Embryonic facial prominence (tissue), 1 donor: Measurements from ENCODE around the gene OAF.
"Not testable (repeated sequence)": the region's sequence is repeated elsewhere in the genome, so short reads cannot be mapped to it uniquely, and the experiment has no call there.

Experiments
- DNase-seq: peaks from one replicate; pipeline ENCODE4 v3.0.0-alpha.2; 2016; ENCODE audit errors: extremely low spot score

Gene OAF

GRCh38 chr11:120241277-120241676, 30.4 kb downstream of the OAF start:
- no peak for DNase-seq

- DNase-seq = no peak
These were observed 32.4 kb downstream of the OAF start for GRCh38 chr11:120243221-120243620.

GRCh38 chr11:120244476-120245365, 33.9 kb downstream of the OAF start:
- no peak for DNase-seq

DNA sequence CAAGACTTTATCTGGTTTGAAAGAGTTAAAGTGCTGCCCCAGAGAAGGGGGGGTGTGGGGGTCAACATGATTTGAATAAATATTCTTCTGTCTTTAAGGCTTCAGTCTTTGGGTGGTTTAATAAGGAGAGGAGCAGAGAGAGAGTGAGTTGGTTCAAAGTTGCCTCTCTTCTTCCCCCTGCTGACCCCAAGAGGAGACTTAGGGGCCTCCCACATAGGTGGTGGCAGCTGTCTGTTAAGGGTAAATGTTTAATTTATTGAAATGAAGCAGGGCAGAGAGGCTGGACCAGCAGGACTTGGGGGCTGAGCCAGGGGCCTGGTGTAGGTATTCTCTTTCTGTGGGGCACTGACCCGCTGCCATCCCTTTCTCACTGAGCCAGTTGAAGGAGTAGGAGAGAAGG, 34.6 kb downstream of the OAF start:
- no peak for DNase-seq

GRCh38 chr11:120248551-120249278, 37.9 kb downstream of the OAF start:
- no peak for DNase-seq

DNA sequence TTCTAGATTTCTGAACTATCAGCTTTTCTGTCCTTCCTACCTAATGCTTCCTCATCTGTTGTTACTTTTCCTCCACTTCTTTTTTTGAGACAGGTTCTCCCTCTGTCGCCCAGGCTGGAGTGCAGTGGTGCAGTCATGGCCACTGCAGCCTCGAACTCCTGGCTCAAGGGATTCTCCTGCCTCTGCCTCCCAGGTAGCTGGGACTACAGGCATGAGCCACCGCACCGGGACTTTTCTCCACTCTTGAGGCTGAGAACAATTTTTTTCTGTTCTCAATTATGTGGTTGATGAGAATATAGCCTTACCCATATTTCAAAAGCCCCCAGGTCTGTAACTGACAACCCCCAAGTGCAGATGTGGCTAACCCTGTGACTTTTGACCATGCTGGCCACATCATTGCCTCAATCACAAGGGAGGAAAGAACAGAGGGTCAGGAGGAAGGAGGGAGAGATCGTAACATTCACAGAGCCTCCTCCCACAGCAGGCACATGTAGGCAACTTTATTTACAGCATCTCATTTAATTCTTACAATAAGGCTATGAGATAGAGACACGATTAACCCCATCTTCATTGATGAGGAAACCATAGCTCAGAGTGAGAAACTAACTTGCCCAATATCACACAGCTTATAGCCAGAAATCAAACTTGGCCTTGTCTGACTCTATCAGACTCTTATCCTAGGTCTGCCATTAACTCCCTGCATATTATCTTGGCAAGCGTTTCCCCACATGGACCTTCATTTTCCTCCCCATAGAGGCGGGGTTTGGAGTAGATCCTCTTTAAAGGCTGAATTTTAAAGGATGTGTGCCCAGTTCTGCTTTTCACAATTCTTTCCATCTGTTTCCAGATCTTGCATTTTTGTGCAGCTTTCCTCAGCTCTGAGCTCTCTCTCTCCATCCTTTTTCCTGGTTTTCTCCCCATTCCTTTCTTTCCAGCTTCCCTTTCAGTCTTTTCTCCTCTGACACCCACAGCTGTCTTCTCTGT, 38.7 kb downstream of the OAF start:
- DNase-seq = no peak

- not testable (repeated sequence) for DNase-seq
These were observed 42.5 kb downstream of the OAF start for GRCh38 chr11:120253377-120253776.

DNA sequence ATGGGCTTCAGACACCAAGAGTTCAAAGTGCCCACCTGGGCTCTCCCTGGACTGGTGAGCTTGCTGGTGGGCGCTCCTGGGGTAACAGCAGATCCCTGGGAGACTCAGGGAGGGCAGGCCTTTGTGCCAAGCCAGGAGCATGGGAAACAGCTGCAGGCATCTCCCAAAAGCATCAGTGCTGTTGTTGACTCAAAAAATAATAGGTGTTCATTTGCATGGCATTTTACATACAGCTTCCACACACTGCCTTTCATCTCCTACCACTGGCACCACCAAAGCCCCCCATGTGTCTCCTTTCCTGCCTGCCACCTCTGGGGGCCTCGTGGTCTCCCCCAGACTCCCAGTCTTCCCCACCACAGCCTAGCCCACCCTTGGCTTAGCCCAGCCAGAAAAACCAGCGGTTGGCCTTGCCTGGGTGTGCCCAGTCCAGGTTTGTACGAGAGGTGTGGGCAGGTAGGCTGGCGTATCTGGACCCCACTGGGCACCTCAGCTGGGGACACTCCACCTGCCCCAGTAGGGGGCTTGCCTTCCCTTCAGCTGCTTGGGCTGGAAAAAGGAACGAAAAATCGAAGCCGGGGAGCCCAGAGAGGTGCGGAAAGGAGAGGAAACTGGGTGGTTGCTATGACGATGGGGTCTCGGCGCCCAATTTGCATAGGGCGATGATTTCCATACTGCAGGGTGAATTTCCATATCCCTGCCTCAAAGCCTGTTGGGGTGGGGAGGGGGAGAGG, 44.1 kb downstream of the OAF start:
- DNase-seq = no peak

GRCh38 chr11:120255519-120255866, 44.7 kb downstream of the OAF start:
- no peak for DNase-seq

GRCh38 chr11:120256178-120256577, 45.3 kb downstream of the OAF start:
- no peak for DNase-seq

GRCh38 chr11:120256779-120257178, 45.9 kb downstream of the OAF start:
- no peak for DNase-seq

DNA sequence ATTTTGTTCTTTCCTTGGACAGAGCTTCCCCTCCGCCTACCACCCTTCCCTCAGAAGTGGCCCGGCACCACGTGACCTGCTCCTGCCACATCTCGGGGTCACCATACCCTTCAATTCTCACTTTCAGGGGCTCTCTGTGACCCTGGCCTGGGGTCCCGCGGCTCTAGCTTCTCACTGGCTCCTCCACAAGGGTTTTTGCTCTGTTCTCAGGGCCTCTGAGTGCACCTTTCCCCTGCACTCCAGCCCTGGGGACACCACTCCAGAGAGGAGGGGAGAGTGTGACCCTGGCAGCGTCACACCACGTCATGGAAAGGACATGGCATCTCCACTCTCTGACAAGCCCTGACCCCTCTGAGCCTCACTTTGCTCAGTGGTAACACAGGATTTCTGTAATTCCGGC, 46.5 kb downstream of the OAF start:
- no peak for DNase-seq

- no peak for DNase-seq
These were observed 47.8 kb downstream of the OAF start for GRCh38 chr11:120258661-120259060.

DNA sequence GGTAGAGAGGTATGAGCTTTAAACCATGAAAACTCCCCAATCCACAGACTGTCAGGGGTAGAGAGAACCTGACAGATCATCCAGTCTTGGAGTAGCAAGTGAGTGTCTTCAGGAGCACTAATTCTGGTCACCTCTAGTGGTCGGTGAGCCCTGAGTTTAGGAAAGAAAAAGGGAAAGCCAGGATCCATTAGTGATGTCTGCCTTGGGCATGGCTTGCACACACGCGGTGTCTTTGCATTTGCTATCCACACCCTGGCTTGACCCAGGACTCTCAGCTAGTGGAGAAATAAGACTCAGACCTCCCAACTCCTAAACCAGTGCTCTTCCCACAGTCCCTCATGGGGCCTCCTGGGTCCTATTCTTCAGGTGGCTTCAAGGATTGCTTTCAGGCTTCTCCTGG, 48.4 kb downstream of the OAF start:
- DNase-seq = no peak

DNA sequence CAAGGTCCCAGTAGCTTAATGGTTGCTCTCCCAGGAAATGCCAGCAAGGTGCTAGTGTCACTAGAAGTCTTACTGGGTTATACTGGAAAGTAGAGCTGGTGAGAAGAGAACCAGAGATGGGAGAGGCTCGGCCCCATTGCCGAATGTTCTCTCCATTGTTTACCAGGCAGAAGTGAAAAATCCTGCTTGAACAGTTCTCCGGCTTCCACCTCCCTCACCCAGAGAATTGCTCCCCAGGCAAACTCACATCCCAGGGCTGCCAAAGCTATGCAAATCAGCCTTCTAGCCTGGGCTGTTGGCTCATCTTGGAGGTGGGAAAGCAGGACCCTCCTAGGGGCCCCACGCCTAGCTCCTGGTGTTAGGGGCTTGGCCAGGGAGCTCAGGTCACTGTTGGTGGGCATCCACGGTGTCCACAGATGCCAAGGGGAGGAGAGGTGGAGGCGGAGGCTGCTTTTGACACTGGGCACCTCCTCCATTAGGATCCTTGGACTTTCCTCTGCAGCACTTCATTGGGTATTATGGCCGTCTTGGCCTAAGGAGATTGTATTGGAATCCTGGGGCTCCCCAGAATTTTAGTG, 49.2 kb downstream of the OAF start:
- no peak for DNase-seq

- no peak for DNase-seq
These were observed 49.8 kb downstream of the OAF start for GRCh38 chr11:120260616-120261015.

- no peak for DNase-seq
These were observed 50.5 kb downstream of the OAF start for GRCh38 chr11:120261321-120261720.

DNA sequence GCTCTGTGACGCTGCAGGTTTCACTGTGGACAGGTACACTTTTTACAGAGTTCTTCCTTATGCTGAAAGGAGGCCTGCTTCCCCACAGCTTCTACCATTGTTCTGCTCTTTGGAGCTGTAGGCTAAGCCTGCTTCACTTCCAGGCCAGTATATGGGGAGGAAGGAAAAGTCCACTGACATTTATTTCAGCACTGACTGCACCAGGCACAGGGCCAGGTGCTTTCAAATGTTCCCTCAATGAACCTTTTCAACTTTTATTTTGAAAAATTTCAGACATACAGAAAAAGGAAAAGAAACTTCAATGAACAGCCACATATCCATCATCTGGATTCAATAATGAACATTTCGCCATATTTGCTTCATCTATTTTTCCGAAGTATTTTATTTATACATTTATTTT, 51.1 kb downstream of the OAF start:
- DNase-seq = no peak

- no peak for DNase-seq
These were observed 56.5 kb downstream of the OAF start for GRCh38 chr11:120267319-120267718.

GRCh38 chr11:120268686-120269085, 57.9 kb downstream of the OAF start:
- DNase-seq = no peak

GRCh38 chr11:120270386-120270785, 59.6 kb downstream of the OAF start:
- no peak for DNase-seq
